HEK293 (cell line): ENCODE data around the gene FLT3LG.

Experiments
- HOXC10 ChIP-seq: sonication (generic); formaldehyde crosslinking; IDR thresholded peaks from 2 replicates; pipeline ENCODE4 v1.8.1; 2023; ENCODE audit warnings: mild to moderate bottlenecking, missing genetic modification reagents
- KLF16 ChIP-seq: fragments of 450-650 bp; formaldehyde crosslinking; IDR thresholded peaks from 2 replicates; pipeline ENCODE4 v1.5.1; 2017; ENCODE audit warnings: missing biosample characterization, missing genetic modification characterization
- OSR2 ChIP-seq: fragments of 450-650 bp; formaldehyde crosslinking; IDR thresholded peaks from 2 replicates; pipeline ENCODE4 v1.5.1; 2016; ENCODE audit warnings: missing biosample characterization, missing genetic modification characterization
- PRDM1 ChIP-seq: fragments of 450-650 bp; formaldehyde crosslinking; IDR thresholded peaks from 2 replicates; pipeline ENCODE4; 2016; ENCODE audit warnings: missing biosample characterization, missing genetic modification characterization
- SP7 ChIP-seq: fragments of 450-650 bp; formaldehyde crosslinking; IDR thresholded peaks from 2 replicates; pipeline ENCODE4 v1.5.1; 2016; ENCODE audit warnings: missing biosample characterization, missing genetic modification characterization
- TRIM28 ChIP-seq: IDR thresholded peaks from 2 replicates; pipeline ENCODE4 v1.6.1; 2011; ENCODE audit warnings: low read length, control low read depth, borderline replicate concordance
- ZFP37 ChIP-seq: fragments of 450-650 bp; formaldehyde crosslinking; IDR thresholded peaks from 2 replicates; pipeline ENCODE4 v1.5.1; 2016; ENCODE audit warnings: missing biosample characterization, missing genetic modification characterization
- ZFP41 ChIP-seq: fragments of 450-650 bp; formaldehyde crosslinking; IDR thresholded peaks from 2 replicates; pipeline ENCODE4 v1.5.1; 2016; ENCODE audit warnings: missing biosample characterization, missing genetic modification characterization, borderline replicate concordance
- ZNF2 ChIP-seq: fragments of 450-650 bp; formaldehyde crosslinking; IDR thresholded peaks from 2 replicates; pipeline ENCODE4 v1.5.1; 2016; ENCODE audit warnings: missing biosample characterization, missing genetic modification characterization
- ZNF211 ChIP-seq: fragments of 450-650 bp; formaldehyde crosslinking; IDR thresholded peaks from 2 replicates; pipeline ENCODE4 v1.5.1; 2016; ENCODE audit warnings: low read depth, missing biosample characterization, missing genetic modification characterization
- ZNF324 ChIP-seq: fragments of 450-650 bp; formaldehyde crosslinking; IDR thresholded peaks from 2 replicates; pipeline ENCODE4 v1.5.1; 2016; ENCODE audit warnings: missing biosample characterization, missing genetic modification characterization
- ZNF561 ChIP-seq: fragments of 450-650 bp; IDR thresholded peaks from 2 replicates; pipeline ENCODE4 v1.5.1; 2018; ENCODE audit warnings: missing biosample characterization, missing genetic modification characterization, borderline replicate concordance
- ZNF600 ChIP-seq: fragments of 450-650 bp; formaldehyde crosslinking; IDR thresholded peaks from 2 replicates; pipeline ENCODE4 v1.5.1; 2016; ENCODE audit warnings: missing biosample characterization, missing genetic modification characterization
- ZNF623 ChIP-seq: fragments of 450-650 bp; formaldehyde crosslinking; IDR thresholded peaks from 2 replicates; pipeline ENCODE4 v1.5.1; 2016; ENCODE audit warnings: missing biosample characterization, missing genetic modification characterization
- ZNF670 ChIP-seq: fragments of 450-650 bp; formaldehyde crosslinking; IDR thresholded peaks from 2 replicates; pipeline ENCODE4 v1.5.1; 2016; ENCODE audit warnings: missing biosample characterization, missing genetic modification characterization, low read depth
- ZSCAN30 ChIP-seq: fragments of 450-650 bp; IDR thresholded peaks from 2 replicates; pipeline ENCODE4 v1.5.1; 2018; ENCODE audit warnings: missing biosample characterization, mild to moderate bottlenecking, missing genetic modification characterization, moderate library complexity
- TF ChIP-seq, protein P1 (sequence below): fragments of 450-650 bp; formaldehyde crosslinking; IDR thresholded peaks from 2 replicates; pipeline ENCODE4 v1.5.1; 2017; ENCODE audit warnings: missing biosample characterization, missing genetic modification characterization
- TF ChIP-seq, protein P2 (sequence below): fragments of 450-650 bp; formaldehyde crosslinking; IDR thresholded peaks from 2 replicates; pipeline ENCODE4 v1.5.1; 2017; ENCODE audit warnings: missing biosample characterization, missing genetic modification characterization
- TF ChIP-seq, protein P3 (sequence below): fragments of 450-650 bp; formaldehyde crosslinking; IDR thresholded peaks from 2 replicates; pipeline ENCODE4 v1.5.1; 2016; ENCODE audit warnings: missing biosample characterization, missing genetic modification characterization
- TF ChIP-seq, protein P4 (sequence below): fragments of 450-650 bp; formaldehyde crosslinking; conservative IDR thresholded peaks from 2 replicates; pipeline ENCODE4 v1.5.1; 2016; ENCODE audit warnings: low read depth, missing biosample characterization, missing genetic modification characterization
- TF ChIP-seq, protein P5 (sequence below): fragments of 450-650 bp; formaldehyde crosslinking; optimal IDR thresholded peaks from 2 replicates; pipeline ENCODE3; 2016; ENCODE audit warnings: missing biosample characterization, mild to moderate bottlenecking, missing genetic modification characterization

Gene FLT3LG

DNA sequence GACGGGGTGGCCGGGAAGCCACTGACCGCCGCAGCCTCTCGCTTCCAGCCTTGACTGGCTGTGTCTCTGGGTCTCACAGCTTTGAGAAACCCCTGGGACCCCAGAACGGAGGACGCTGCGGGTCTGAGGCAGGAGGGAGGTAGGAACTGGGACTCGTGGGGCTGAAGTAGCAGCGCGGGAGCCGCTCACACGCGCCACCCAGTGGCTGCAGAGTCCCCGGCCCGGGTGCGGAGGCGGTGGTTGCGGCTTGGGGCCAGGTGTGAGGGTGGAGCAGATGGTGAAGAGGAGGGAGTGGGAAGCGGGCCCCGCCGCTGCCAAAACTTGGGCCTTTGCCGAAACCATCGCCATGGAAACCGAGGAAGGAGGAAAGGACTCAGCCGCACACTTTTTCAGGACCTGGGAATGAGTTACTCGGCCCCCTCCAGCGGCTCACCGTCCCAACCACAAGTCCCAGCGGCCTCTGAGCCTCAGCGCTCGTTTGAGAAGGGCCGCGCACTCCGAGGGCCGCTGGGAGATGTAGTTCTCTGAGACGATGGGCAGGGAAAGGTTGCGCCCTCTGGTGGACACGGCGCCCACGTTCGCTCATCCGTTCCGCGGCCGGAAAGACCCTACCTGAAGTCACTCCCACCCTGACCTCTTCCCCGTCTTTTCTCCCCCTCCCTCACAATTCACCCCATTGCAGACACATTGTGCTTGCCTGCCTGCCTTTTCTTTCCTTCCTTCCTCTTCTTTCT, 30.5 kb upstream of the FLT3LG start (continued):
- peak; percentile 52; the same call in 1 of the 2 replicates for TF ChIP-seq OSR2 (tag by site-specific recombination)
- TF ChIP-seq ZSCAN30 (tag by site-specific recombination): peak; percentile 60
- TF ChIP-seq ZNF324: peak; percentile 81
- peak; percentile 56 for TF ChIP-seq KLF16
- peak; percentile 88 for TF ChIP-seq ZNF2 (tag by site-specific recombination)
- no peak for TF ChIP-seq TRIM28
- TF ChIP-seq, protein P1, sequence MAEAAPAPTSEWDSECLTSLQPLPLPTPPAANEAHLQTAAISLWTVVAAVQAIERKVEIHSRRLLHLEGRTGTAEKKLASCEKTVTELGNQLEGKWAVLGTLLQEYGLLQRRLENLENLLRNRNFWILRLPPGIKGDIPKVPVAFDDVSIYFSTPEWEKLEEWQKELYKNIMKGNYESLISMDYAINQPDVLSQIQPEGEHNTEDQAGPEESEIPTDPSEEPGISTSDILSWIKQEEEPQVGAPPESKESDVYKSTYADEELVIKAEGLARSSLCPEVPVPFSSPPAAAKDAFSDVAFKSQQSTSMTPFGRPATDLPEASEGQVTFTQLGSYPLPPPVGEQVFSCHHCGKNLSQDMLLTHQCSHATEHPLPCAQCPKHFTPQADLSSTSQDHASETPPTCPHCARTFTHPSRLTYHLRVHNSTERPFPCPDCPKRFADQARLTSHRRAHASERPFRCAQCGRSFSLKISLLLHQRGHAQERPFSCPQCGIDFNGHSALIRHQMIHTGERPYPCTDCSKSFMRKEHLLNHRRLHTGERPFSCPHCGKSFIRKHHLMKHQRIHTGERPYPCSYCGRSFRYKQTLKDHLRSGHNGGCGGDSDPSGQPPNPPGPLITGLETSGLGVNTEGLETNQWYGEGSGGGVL (tag by site-specific recombination): peak; percentile 76
- TF ChIP-seq ZNF561 (tag by site-specific recombination): no peak; the same call in 1 of the 2 replicates
- TF ChIP-seq ZNF670 (tag by site-specific recombination): no peak
- peak; percentile 56; the same call in 1 of the 2 replicates for TF ChIP-seq ZNF600
- TF ChIP-seq ZFP41 (tag by site-specific recombination): no peak
- no peak for TF ChIP-seq ZNF623 (tag by site-specific recombination)
- peak; percentile 77 for TF ChIP-seq PRDM1
- TF ChIP-seq, protein P2, sequence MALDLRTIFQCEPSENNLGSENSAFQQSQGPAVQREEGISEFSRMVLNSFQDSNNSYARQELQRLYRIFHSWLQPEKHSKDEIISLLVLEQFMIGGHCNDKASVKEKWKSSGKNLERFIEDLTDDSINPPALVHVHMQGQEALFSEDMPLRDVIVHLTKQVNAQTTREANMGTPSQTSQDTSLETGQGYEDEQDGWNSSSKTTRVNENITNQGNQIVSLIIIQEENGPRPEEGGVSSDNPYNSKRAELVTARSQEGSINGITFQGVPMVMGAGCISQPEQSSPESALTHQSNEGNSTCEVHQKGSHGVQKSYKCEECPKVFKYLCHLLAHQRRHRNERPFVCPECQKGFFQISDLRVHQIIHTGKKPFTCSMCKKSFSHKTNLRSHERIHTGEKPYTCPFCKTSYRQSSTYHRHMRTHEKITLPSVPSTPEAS: no peak; the same call in 1 of the 2 replicates
- TF ChIP-seq, protein P3, sequence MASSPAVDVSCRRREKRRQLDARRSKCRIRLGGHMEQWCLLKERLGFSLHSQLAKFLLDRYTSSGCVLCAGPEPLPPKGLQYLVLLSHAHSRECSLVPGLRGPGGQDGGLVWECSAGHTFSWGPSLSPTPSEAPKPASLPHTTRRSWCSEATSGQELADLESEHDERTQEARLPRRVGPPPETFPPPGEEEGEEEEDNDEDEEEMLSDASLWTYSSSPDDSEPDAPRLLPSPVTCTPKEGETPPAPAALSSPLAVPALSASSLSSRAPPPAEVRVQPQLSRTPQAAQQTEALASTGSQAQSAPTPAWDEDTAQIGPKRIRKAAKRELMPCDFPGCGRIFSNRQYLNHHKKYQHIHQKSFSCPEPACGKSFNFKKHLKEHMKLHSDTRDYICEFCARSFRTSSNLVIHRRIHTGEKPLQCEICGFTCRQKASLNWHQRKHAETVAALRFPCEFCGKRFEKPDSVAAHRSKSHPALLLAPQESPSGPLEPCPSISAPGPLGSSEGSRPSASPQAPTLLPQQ (tag by site-specific recombination): peak; percentile 97
- TF ChIP-seq SP7: peak; percentile 81
- peak; percentile 90 for TF ChIP-seq ZFP37 (tag by site-specific recombination)
- TF ChIP-seq, protein P4, sequence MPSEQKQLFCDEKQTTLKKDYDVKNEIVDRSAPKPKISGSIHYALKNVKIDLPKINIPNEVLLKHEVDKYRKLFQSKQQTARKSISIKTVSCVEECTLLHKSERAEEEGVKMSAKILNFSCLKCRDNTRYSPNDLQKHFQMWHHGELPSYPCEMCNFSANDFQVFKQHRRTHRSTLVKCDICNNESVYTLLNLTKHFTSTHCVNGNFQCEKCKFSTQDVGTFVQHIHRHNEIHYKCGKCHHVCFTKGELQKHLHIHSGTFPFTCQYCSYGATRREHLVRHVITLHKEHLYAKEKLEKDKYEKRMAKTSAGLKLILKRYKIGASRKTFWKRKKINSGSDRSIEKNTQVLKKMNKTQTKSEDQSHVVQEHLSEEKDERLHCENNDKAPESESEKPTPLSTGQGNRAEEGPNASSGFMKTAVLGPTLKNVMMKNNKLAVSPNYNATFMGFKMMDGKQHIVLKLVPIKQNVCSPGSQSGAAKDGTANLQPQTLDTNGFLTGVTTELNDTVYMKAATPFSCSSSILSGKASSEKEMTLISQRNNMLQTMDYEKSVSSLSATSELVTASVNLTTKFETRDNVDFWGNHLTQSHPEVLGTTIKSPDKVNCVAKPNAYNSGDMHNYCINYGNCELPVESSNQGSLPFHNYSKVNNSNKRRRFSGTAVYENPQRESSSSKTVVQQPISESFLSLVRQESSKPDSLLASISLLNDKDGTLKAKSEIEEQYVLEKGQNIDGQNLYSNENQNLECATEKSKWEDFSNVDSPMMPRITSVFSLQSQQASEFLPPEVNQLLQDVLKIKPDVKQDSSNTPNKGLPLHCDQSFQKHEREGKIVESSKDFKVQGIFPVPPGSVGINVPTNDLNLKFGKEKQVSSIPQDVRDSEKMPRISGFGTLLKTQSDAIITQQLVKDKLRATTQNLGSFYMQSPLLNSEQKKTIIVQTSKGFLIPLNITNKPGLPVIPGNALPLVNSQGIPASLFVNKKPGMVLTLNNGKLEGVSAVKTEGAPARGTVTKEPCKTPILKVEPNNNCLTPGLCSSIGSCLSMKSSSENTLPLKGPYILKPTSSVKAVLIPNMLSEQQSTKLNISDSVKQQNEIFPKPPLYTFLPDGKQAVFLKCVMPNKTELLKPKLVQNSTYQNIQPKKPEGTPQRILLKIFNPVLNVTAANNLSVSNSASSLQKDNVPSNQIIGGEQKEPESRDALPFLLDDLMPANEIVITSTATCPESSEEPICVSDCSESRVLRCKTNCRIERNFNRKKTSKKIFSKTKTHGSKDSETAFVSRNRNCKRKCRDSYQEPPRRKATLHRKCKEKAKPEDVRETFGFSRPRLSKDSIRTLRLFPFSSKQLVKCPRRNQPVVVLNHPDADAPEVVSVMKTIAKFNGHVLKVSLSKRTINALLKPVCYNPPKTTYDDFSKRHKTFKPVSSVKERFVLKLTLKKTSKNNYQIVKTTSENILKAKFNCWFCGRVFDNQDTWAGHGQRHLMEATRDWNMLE (tag by site-specific recombination): peak; percentile 50; the same call in 1 of the 2 replicates
- no peak for TF ChIP-seq HOXC10 (CRISPR knock-in tag)
- TF ChIP-seq, protein P5, sequence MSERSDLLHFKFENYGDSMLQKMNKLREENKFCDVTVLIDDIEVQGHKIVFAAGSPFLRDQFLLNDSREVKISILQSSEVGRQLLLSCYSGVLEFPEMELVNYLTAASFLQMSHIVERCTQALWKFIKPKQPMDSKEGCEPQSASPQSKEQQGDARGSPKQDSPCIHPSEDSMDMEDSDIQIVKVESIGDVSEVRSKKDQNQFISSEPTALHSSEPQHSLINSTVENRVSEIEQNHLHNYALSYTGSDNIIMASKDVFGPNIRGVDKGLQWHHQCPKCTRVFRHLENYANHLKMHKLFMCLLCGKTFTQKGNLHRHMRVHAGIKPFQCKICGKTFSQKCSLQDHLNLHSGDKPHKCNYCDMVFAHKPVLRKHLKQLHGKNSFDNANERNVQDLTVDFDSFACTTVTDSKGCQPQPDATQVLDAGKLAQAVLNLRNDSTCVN (tag by site-specific recombination): peak; percentile 81
- TF ChIP-seq ZNF211 (tag by site-specific recombination): no peak
